MM.1S (cell line): ENCODE results near the gene TLCD5.

Source experiments
- DNase-seq: peaks from one replicate; pipeline ENCODE4 v3.0.0-alpha.2; 2015
- H2AFZ ChIP-seq: fragments of 300-600 bp; sonication (generic); 2 replicates; pipeline ENCODE4 v1.6.0; 2016; ENCODE audit warnings: antibody characterized with exemption, low read length
- H3F3A ChIP-seq: fragments of 300-600 bp; sonication (generic); 2 replicates; pipeline ENCODE4 v1.6.1; 2016; ENCODE audit warnings: mild to moderate bottlenecking, antibody characterized with exemption, low read length, moderate library complexity, mixed read lengths; ENCODE audit not compliant: insufficient read depth
- H3K27ac ChIP-seq: fragments of 300-600 bp; sonication (generic); 2 replicates; pipeline ENCODE4 v1.5.1; 2016; ENCODE audit warnings: mild to moderate bottlenecking, low read length
- H3K27me3 ChIP-seq: fragments of 300-600 bp; sonication (generic); replicated peaks from 2 replicates; pipeline ENCODE4 v1.6.0; 2016; ENCODE audit warnings: low read length; ENCODE audit not compliant: insufficient read depth
- H3K36me3 ChIP-seq: fragments of 300-600 bp; sonication (generic); replicated peaks from 2 replicates; pipeline ENCODE4 v1.6.1; 2016; ENCODE audit warnings: mild to moderate bottlenecking, low read length, mixed read lengths; ENCODE audit not compliant: insufficient read depth
- H3K4me1 ChIP-seq: fragments of 300-600 bp; sonication (generic); 2 replicates; pipeline ENCODE4 v1.6.1; 2016; ENCODE audit warnings: low read length, mixed read lengths
- H3K4me2 ChIP-seq: fragments of 300-600 bp; sonication (generic); 2 replicates; pipeline ENCODE4 v1.6.0; 2016; ENCODE audit warnings: low read depth, low read length
- H3K4me3 ChIP-seq: fragments of 300-600 bp; sonication (generic); 2 replicates; pipeline ENCODE4 v1.5.1; 2016; ENCODE audit warnings: low read length, mixed read lengths
- H3K79me2 ChIP-seq: fragments of 300-600 bp; sonication (generic); 2 replicates; pipeline ENCODE4 v1.6.1; 2016; ENCODE audit warnings: mixed run types, low read length, mixed read lengths
- H3K9ac ChIP-seq: fragments of 300-600 bp; sonication (generic); 2 replicates; pipeline ENCODE4 v1.6.1; 2016; ENCODE audit warnings: low read length, mixed read lengths
- H3K9me2 ChIP-seq: fragments of 300-600 bp; sonication (generic); replicated peaks from 2 replicates; pipeline ENCODE4 v1.6.1; 2016; ENCODE audit warnings: mild to moderate bottlenecking, low read length, mixed read lengths; ENCODE audit not compliant: insufficient read depth
- H3K9me3 ChIP-seq: fragments of 300-600 bp; sonication (generic); replicated peaks from 2 replicates; pipeline ENCODE4 v1.6.1; 2016; ENCODE audit warnings: mild to moderate bottlenecking, low read length, mixed read lengths; ENCODE audit not compliant: insufficient read depth
- H4K20me1 ChIP-seq: fragments of 300-600 bp; sonication (generic); 2 replicates; pipeline ENCODE4 v1.6.1; 2016; ENCODE audit warnings: mild to moderate bottlenecking, low read length, moderate library complexity, mixed read lengths; ENCODE audit not compliant: insufficient read depth
- EZH2 ChIP-seq: fragments of 300-600 bp; sonication (generic); optimal IDR thresholded peaks from 2 replicates; pipeline ENCODE3; 2017; ENCODE audit warnings: low read depth, mild to moderate bottlenecking, antibody characterized with exemption, low read length, mixed read lengths
- EZH2phosphoT487 ChIP-seq: fragments of 300-600 bp; sonication (generic); IDR thresholded peaks from 2 replicates; pipeline ENCODE4 v1.6.1; 2018; ENCODE audit warnings: antibody characterized with exemption, low read length
- TF ChIP-seq, protein P1 (sequence below): fragments of 300-600 bp; sonication (generic); IDR thresholded peaks from 2 replicates; pipeline ENCODE4 v1.5.1; 2016; ENCODE audit warnings: antibody characterized with exemption, low read length, mixed read lengths

Gene TLCD5

GRCh38 chr11:120324932-120325810 is at the start of gene TLCD5:
Gene TLCD5, plus strand, starts transcription at chr11:120325299. Its CDS starts 2,143 bp downstream, at chr11:120327442.
- DNase-seq: peak; percentile 21
- H4K20me1 ChIP-seq: no peaks in the 10 kb centered on the region
- H3K79me2 ChIP-seq: no peaks in the 10 kb centered on the region
- peak within 1 kb of the TSS; percentile 41 for H2AFZ ChIP-seq
- H3K27me3 ChIP-seq: no peaks in the 10 kb centered on the region
- TF ChIP-seq, protein P1, sequence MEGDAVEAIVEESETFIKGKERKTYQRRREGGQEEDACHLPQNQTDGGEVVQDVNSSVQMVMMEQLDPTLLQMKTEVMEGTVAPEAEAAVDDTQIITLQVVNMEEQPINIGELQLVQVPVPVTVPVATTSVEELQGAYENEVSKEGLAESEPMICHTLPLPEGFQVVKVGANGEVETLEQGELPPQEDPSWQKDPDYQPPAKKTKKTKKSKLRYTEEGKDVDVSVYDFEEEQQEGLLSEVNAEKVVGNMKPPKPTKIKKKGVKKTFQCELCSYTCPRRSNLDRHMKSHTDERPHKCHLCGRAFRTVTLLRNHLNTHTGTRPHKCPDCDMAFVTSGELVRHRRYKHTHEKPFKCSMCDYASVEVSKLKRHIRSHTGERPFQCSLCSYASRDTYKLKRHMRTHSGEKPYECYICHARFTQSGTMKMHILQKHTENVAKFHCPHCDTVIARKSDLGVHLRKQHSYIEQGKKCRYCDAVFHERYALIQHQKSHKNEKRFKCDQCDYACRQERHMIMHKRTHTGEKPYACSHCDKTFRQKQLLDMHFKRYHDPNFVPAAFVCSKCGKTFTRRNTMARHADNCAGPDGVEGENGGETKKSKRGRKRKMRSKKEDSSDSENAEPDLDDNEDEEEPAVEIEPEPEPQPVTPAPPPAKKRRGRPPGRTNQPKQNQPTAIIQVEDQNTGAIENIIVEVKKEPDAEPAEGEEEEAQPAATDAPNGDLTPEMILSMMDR: no peak
- TF ChIP-seq EZH2phosphoT487 (no peak), EZH2 (no peak)
- H3K4me3 ChIP-seq: peak within 1 kb of the TSS; percentile 48
- H3K9ac ChIP-seq: peak within 1 kb of the TSS; percentile 35; the same call in 1 of the 2 replicates
- H3K27ac ChIP-seq: no peak within 1 kb of the TSS
- H3K4me2 ChIP-seq: peak within 1 kb of the TSS; percentile 30
- H3K9me2 ChIP-seq: no peaks in the 10 kb centered on the region
- peaks cover 12% of the 10 kb centered on the region for H3F3A ChIP-seq
- no peaks in the 10 kb centered on the region for H3K9me3 ChIP-seq
- no peaks in the 10 kb centered on the region for H3K36me3 ChIP-seq
- peaks cover 21% of the 10 kb centered on the region for H3K4me1 ChIP-seq

DNA sequence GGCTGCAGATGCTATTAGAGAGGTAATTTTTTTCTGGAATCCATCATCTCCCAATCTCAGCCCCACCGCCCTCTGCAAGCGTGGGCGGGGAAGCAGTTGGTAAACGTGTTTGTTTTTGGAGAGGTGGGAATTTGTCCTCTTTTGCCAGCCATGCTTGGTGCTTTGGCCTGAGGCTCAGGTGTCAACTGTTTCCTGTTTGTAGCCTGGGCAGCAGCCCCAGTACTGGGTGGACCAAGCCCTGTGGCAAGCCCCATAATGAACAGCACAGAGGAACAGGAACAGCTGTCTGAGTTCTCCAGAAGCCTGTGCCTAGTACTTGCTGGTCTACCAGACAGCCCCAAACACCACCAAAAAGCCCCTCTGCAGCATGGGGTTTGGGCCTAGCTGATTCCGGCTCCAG is 45.6 kb upstream of the TLCD5 start:
- Histone ChIP-seq H3F3A (no peaks in the 10 kb centered on the region), H2AFZ (no peak overlapping the region), H4K20me1 (no peaks in the 10 kb centered on the region), H3K9me2 (no peaks in the 10 kb centered on the region), H3K27ac (no peak overlapping the region), H3K4me1 (no peaks in the 10 kb centered on the region), H3K9ac (no peak overlapping the region), H3K4me3 (no peak overlapping the region), H3K9me3 (no peaks in the 10 kb centered on the region), H3K36me3 (no peaks in the 10 kb centered on the region), H3K79me2 (no peaks in the 10 kb centered on the region), H3K4me2 (no peak overlapping the region), H3K27me3 (no peaks in the 10 kb centered on the region)
- TF ChIP-seq EZH2 (no peak), EZH2phosphoT487 (no peak)
- TF ChIP-seq, protein P1: no peak
- DNase-seq: no peak

GRCh38 chr11:120280600-120281051 is 44.5 kb upstream of the TLCD5 start:
- no peak for TF ChIP-seq EZH2
- Histone ChIP-seq H3K36me3 (no peaks in the 10 kb centered on the region), H3K9ac (no peak overlapping the region)

More at GRCh38 chr11:120280600-120281051, 44.5 kb upstream of the TLCD5 start:
- H4K20me1 ChIP-seq: no peaks in the 10 kb centered on the region
- H3K9me2 ChIP-seq: no peaks in the 10 kb centered on the region
- H3K79me2 ChIP-seq: no peaks in the 10 kb centered on the region
- no peak overlapping the region for H2AFZ ChIP-seq
- no peak overlapping the region for H3K4me3 ChIP-seq
- no peak for DNase-seq
- H3K4me2 ChIP-seq: no peak overlapping the region
- H3F3A ChIP-seq: no peaks in the 10 kb centered on the region
- H3K9me3 ChIP-seq: no peaks in the 10 kb centered on the region
- no peak overlapping the region for H3K27ac ChIP-seq
- no peaks in the 10 kb centered on the region for H3K4me1 ChIP-seq
- H3K27me3 ChIP-seq: no peaks in the 10 kb centered on the region
